ENCODE results near the gene SPRING1. TPM values are rescaled to one million over a fixed set of nuclear protein-coding genes. Genes with fewer than 3 reads are reported as not detected.

Gene SPRING1, protein sequence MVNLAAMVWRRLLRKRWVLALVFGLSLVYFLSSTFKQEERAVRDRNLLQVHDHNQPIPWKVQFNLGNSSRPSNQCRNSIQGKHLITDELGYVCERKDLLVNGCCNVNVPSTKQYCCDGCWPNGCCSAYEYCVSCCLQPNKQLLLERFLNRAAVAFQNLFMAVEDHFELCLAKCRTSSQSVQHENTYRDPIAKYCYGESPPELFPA
- total RNA-seq (100 to 1,000 TPM in 1 of 2 donors, 10 to 100 TPM in 1; 92.7 to 116 TPM), polyA plus RNA-seq (10 to 100 TPM; 41.8 to 66.0 TPM)
- long read RNA-seq, donor 1, full-length matches to known transcripts, result 9 of 9 reads
- long read RNA-seq, donor 1, partial matches to known transcripts, result 0 of 9 reads
- long read RNA-seq, donor 1, other reads (novel, unspliced or antisense), result 0 of 9 reads
- long read RNA-seq, donor 2, full-length matches to known transcripts, result 7 of 7 reads
- long read RNA-seq, donor 2, partial matches to known transcripts, result 0 of 7 reads
- long read RNA-seq, donor 2, other reads (novel, unspliced or antisense), result 0 of 7 reads
- long read RNA-seq, donor 3, full-length matches to known transcripts, result 4 of 4 reads
- long read RNA-seq, donor 3, partial matches to known transcripts, result 0 of 4 reads
- long read RNA-seq, donor 3, other reads (novel, unspliced or antisense), result 0 of 4 reads
- long read RNA-seq, donor 4, full-length matches to known transcripts, result 3 of 3 reads
- long read RNA-seq, donor 4, partial matches to known transcripts, result 0 of 3 reads
- long read RNA-seq, donor 4, other reads (novel, unspliced or antisense), result 0 of 3 reads
- long read RNA-seq, donor 5, full-length matches to known transcripts, result 16 of 16 reads
- long read RNA-seq, donor 5, partial matches to known transcripts, result 0 of 16 reads
- long read RNA-seq, donor 5, other reads (novel, unspliced or antisense), result 0 of 16 reads

DNA sequence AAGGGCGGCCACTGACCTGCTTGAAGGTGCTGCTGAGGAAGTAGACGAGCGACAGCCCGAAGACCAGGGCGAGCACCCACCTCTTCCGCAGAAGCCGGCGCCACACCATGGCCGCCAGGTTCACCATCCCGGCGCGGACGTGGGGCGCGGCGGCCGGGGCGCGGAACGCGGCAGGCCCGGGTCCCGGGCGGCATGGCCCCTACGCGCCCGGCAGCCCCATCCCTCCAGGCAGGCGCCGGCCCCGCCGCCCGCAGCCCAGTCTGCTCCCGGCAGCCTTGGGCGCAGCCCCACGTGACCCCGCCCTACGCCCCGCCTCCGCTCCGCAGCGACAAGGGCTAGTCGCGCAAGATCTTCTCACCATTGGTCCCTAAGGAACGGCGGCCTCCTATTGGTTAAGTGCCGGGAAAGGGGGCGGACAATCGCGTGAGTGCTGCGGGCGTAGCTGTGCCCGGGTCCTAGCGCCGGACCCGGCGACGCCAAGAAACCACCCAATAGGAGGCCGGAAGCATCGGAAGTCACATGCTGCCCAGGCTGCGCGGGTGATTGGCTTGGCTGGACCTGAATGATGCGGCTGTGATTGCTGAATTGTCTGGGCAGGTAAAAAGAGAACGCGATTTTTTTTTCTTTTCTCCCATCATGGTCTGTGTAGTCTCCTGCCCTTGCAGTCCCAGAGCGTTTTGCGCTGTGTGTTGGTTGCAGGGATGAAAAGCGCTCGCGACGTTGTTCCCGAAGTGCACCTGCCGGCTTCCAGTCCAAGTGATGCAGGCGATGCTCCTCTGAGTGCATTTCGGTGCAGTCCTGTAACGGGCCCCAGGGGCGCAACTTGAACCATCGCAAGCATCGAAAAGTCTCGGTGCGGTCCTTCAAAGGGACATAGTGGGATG, at the start of gene SPRING1, which contains the start of gene RNFT2:
Gene SPRING1, minus strand, starts transcription at position 296 of the 884 bp plus-strand sequence. Its CDS starts 169 bp downstream, at position 127.
Gene RNFT2, plus strand, starts transcription at position 542 of the 884 bp plus-strand sequence. CDS start 2,183 bp downstream, outside the sequence.
- ATAC-seq (ENCODE audit: insufficient read depth, low FRiP score) (peak; percentile 96), DNase-seq (peak; percentile 99 to 100 (median 99))
- Histone ChIP-seq H3K36me3 (ENCODE audit: control insufficient read depth in 4 of 4, insufficient read depth in 4 of 4, low read length in 4 of 4) (peaks cover 0 to 9% (median 6%) of the 10 kb centered on the region in 4 donors), H3K27ac (ENCODE audit: low read depth in 1 of 2, low read length in 1 of 2) (peak within 1 kb of the TSS; percentile 84 to 89), H3K4me1 (ENCODE audit: control insufficient read depth in 5 of 5, insufficient read depth in 5 of 5, low read length in 5 of 5) (peaks cover 0 to 8% (median 5%) of the 10 kb centered on the region in 5 donors), H3K9me3 (ENCODE audit: control insufficient read depth in 4 of 4, insufficient read depth in 3 of 4, low read length in 3 of 4) (no peaks in the 10 kb centered on the region), H3K27me3 (ENCODE audit: control insufficient read depth in 3 of 3, insufficient read depth in 3 of 3, low read length in 2 of 3) (no peaks in the 10 kb centered on the region), H3K9ac (ENCODE audit: insufficient read depth in 1 of 2, low read length in 2 of 2) (peak within 1 kb of the TSS; percentile 70 to 75), H3K4me3 (peak within 1 kb of the TSS; percentile 97)
- 0 to 1% methylated on average over 76 to 80 of the region's 80 CpGs for WGBS, 2 donors
- TF ChIP-seq, protein P1, sequence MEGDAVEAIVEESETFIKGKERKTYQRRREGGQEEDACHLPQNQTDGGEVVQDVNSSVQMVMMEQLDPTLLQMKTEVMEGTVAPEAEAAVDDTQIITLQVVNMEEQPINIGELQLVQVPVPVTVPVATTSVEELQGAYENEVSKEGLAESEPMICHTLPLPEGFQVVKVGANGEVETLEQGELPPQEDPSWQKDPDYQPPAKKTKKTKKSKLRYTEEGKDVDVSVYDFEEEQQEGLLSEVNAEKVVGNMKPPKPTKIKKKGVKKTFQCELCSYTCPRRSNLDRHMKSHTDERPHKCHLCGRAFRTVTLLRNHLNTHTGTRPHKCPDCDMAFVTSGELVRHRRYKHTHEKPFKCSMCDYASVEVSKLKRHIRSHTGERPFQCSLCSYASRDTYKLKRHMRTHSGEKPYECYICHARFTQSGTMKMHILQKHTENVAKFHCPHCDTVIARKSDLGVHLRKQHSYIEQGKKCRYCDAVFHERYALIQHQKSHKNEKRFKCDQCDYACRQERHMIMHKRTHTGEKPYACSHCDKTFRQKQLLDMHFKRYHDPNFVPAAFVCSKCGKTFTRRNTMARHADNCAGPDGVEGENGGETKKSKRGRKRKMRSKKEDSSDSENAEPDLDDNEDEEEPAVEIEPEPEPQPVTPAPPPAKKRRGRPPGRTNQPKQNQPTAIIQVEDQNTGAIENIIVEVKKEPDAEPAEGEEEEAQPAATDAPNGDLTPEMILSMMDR (IDR thresholded peaks at IDR 0.05; ENCODE audit: control extremely low read depth, extremely low read depth), result no peak

DNA sequence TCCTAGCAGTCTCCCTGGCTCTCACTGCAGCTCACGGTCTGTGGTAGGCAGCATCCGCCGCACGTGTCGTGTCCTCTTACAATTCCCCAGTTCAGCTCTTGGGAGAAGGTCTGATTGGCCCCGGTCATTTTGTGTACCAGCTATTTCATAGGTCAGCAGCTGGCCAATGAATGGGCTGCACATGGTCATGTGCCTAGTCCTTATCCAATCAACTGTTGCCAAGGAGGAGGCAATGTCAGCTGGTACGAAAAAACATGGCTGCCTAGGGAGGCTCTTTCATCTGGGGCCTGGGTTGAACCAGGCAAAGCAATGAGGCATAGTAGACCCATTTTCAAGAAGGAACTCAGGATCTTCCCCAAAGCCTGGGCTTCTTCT, 46.4 kb upstream of the SPRING1 start:
- 97 to 98% methylated on average over 7 of the region's 7 CpGs for WGBS, 2 donors
- Histone ChIP-seq H3K4me3 (no peak overlapping the region), H3K4me1 (ENCODE audit: control insufficient read depth in 5 of 5, insufficient read depth in 5 of 5, low read length in 5 of 5) (no peaks in the 10 kb centered on the region), H3K27ac (ENCODE audit: low read depth in 1 of 2, low read length in 1 of 2) (no peak overlapping the region), H3K27me3 (ENCODE audit: control insufficient read depth in 3 of 3, insufficient read depth in 3 of 3, low read length in 2 of 3) (no peaks in the 10 kb centered on the region), H3K36me3 (ENCODE audit: control insufficient read depth in 4 of 4, insufficient read depth in 4 of 4, low read length in 4 of 4) (no peaks in the 10 kb centered on the region), H3K9ac (ENCODE audit: insufficient read depth in 1 of 2, low read length in 2 of 2) (no peak overlapping the region), H3K9me3 (ENCODE audit: control insufficient read depth in 4 of 4, insufficient read depth in 3 of 4, low read length in 3 of 4) (no peaks in the 10 kb centered on the region)
- ATAC-seq (ENCODE audit: insufficient read depth, low FRiP score), result no peak
- DNase-seq, result no peak
- TF ChIP-seq, protein P1 (IDR thresholded peaks at IDR 0.05; ENCODE audit: control extremely low read depth, extremely low read depth), result no peak

DNA sequence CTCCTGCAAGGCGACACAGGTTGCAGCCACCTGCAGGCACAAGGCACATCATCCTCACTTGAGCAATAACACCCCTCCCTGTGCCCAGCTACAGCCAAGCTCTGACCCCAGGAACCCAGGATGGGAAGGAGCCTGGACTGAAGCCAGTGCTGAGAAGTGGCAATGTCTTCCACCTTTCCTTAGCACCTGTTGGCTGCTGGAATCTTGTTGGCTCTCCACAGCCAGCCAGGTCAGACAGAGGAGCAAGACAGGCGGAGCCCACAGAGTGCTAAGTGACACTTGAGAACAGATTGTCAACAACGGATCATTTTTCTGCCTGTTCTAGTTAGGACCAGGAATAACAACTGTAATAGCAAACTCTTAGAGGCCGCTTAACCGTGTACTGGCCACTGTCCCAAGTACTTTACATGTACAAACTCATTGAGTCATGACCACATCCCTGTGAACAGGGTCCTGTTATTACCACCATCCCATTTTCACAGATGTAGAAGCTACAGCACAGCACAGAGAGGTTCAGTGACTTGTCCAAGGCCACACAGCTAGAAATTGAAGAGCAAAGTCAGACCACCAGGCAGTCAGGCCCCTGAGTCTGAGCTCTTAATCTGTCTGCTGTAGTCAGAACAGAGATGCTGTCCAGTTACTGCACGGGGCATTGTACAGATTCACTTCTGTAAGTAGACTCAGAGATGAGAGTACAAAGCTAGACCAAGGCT, 45.8 kb upstream of the SPRING1 start:
- H3K9ac ChIP-seq (ENCODE audit: insufficient read depth in 1 of 2, low read length in 2 of 2), result no peak overlapping the region
- WGBS, 2 donors, result 72 to 90% methylated on average over 6 of the region's 6 CpGs
- no peaks in the 10 kb centered on the region for H3K36me3 ChIP-seq (ENCODE audit: control insufficient read depth in 4 of 4, insufficient read depth in 4 of 4, low read length in 4 of 4)
- ATAC-seq (ENCODE audit: insufficient read depth, low FRiP score) (peak; percentile 59), DNase-seq (peak; percentile 10 to 58 (median 27))
- H3K9me3 ChIP-seq (ENCODE audit: control insufficient read depth in 4 of 4, insufficient read depth in 3 of 4, low read length in 3 of 4), result peaks cover 0 to 2% (median 0%) of the 10 kb centered on the region in 4 donors
- H3K27me3 ChIP-seq (ENCODE audit: control insufficient read depth in 3 of 3, insufficient read depth in 3 of 3, low read length in 2 of 3), result no peaks in the 10 kb centered on the region
- no peak overlapping the region for H3K4me3 ChIP-seq
- TF ChIP-seq, protein P1 (IDR thresholded peaks at IDR 0.05; ENCODE audit: control extremely low read depth, extremely low read depth), result no peak
- H3K4me1 ChIP-seq (ENCODE audit: control insufficient read depth in 5 of 5, insufficient read depth in 5 of 5, low read length in 5 of 5), result no peaks in the 10 kb centered on the region
- no peak overlapping the region for H3K27ac ChIP-seq (ENCODE audit: low read depth in 1 of 2, low read length in 1 of 2)
